ENCODE results near the gene BATF2. TPM values are rescaled to one million over a fixed set of nuclear protein-coding genes. Genes with fewer than 3 reads are reported as not detected.

The BATF2 gene
- total and polyA plus RNA-seq, 3 donors from 2014 or later = 0.94 to 2.7 (median 1.5) TPM

DNA sequence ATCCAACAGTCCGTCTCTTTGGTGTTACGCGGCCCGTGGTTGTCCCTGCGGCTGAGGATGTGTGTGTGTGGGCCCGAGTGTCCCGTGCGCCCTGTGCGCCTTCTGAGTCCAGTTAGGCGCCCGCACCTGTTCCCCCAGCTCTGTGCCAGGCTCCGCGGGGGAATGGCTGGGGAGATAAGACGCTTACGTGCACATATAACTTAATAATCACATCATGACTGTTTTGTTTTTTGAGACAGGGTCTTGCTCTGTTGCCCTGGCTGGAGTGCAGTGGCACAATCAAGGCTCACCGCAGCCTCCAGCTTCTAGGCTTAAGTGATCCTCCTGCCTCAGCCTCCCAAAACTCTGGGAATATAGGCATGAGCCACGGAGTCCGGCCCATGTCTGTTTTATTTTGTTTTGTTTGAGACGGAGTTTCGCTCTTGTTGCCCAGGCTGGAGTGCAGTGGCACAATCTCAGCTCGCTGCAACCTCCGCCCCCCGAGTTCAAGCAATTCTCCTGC, 18.0 kb upstream of the BATF2 start:
- intact Hi-C loops (cut with DNase I; ENCODE audit: low total_unique reads) = loop anchor here (10.0 kb wide), 2 partner anchors 100 to 170 kb away; partner anchors contain the start of genes CDC42BPG, TM7SF2 and ZNHIT2
- Histone ChIP-seq H3K36me3 (ENCODE audit: low read depth, missing control alignments) (no peaks in the 10 kb centered on the region), H3K4me3 (peak overlapping the region; percentile 55 to 88), H3K9me3 (no peaks in the 10 kb centered on the region), H3K27me3 (no peaks in the 10 kb centered on the region), H3K27ac (peak overlapping the region; percentile 90 to 98), H3K4me1 (no peaks in the 10 kb centered on the region)
- no peak for DNase-seq
- 25 to 34% methylated on average over 14 to 23 of the region's 23 CpGs for WGBS, 2 donors
- TF ChIP-seq, protein P1, sequence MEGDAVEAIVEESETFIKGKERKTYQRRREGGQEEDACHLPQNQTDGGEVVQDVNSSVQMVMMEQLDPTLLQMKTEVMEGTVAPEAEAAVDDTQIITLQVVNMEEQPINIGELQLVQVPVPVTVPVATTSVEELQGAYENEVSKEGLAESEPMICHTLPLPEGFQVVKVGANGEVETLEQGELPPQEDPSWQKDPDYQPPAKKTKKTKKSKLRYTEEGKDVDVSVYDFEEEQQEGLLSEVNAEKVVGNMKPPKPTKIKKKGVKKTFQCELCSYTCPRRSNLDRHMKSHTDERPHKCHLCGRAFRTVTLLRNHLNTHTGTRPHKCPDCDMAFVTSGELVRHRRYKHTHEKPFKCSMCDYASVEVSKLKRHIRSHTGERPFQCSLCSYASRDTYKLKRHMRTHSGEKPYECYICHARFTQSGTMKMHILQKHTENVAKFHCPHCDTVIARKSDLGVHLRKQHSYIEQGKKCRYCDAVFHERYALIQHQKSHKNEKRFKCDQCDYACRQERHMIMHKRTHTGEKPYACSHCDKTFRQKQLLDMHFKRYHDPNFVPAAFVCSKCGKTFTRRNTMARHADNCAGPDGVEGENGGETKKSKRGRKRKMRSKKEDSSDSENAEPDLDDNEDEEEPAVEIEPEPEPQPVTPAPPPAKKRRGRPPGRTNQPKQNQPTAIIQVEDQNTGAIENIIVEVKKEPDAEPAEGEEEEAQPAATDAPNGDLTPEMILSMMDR (IDR thresholded peaks at IDR 0.05) = no peak
- no peak for TF ChIP-seq POLR2A (IDR thresholded peaks at IDR 0.05)

- no peaks in the 10 kb centered on the region for H3K27me3 ChIP-seq
- 0 to 1% methylated on average over 2 to 48 of the region's 96 CpGs for WGBS, 2 donors
- intact Hi-C loops (cut with DNase I; ENCODE audit: low total_unique reads) = loop anchor here (10.0 kb wide), 2 partner anchors 101 to 169 kb away; partner anchors contain the start of genes CDC42BPG, TM7SF2 and ZNHIT2
- no peaks in the 10 kb centered on the region for H3K9me3 ChIP-seq
- peak; percentile 94 for DNase-seq
- peak within 1 kb of the TSS; percentile 90 to 98 for H3K27ac ChIP-seq
- no peak for TF ChIP-seq POLR2A (IDR thresholded peaks at IDR 0.05)
- TF ChIP-seq, protein P1 (IDR thresholded peaks at IDR 0.05) = peak; percentile 85 to 92 (median 86)
- H3K36me3 ChIP-seq (ENCODE audit: low read depth, missing control alignments) = no peaks in the 10 kb centered on the region
- H3K4me1 ChIP-seq = no peaks in the 10 kb centered on the region
- peak within 1 kb of the TSS; percentile 55 to 88 for H3K4me3 ChIP-seq
These were observed 17.3 kb upstream of the BATF2 start, which contains the start of gene ARL2 for GRCh38 chr11:65013888-65014725. Gene ARL2, plus strand, starts transcription at chr11:65014160. Its CDS starts 48 bp downstream, at chr11:65014208.

- Histone ChIP-seq H3K36me3 (ENCODE audit: low read depth, missing control alignments) (no peaks in the 10 kb centered on the region), H3K27ac (peak overlapping the region; percentile 90 to 98), H3K4me3 (peak overlapping the region; percentile 55 to 88), H3K4me1 (no peaks in the 10 kb centered on the region), H3K27me3 (no peaks in the 10 kb centered on the region), H3K9me3 (no peaks in the 10 kb centered on the region)
- WGBS, 2 donors = 8 to 13% methylated on average over 10 to 21 of the region's 22 CpGs
- TF ChIP-seq, protein P1 (IDR thresholded peaks at IDR 0.05) = peak; percentile 73 to 86 (median 80)
- TF ChIP-seq POLR2A (IDR thresholded peaks at IDR 0.05) = no peak
- peak; percentile 94 for DNase-seq
- intact Hi-C loops (cut with DNase I; ENCODE audit: low total_unique reads) = loop anchor here (10.0 kb wide), 2 partner anchors 101 to 169 kb away; partner anchors contain the start of genes CDC42BPG, TM7SF2 and ZNHIT2
These were observed 16.5 kb upstream of the BATF2 start for GRCh38 chr11:65013130-65013887.

DNA sequence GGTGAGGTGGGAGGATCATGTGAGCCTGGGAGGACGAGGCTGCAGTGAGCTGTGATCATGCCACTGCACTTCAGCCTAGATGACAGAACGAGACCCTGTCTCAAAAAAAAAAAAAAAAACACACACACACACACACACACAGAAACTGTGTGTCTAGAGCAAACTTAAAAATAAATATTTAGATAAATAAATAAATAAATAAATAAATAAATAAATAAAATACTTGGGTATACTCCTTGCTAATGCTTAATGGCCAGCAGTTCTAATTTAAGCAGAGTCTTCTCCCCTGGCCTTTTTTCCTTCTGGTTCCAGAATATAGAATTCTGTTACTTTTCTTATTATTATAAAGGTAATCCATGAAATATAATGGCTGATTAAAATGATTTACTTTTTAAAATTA, 12.1 kb upstream of the BATF2 start:
- intact Hi-C loops (cut with DNase I; ENCODE audit: low total_unique reads) = no loop called here
- TF ChIP-seq, protein P1 (IDR thresholded peaks at IDR 0.05) = no peak
- TF ChIP-seq POLR2A (IDR thresholded peaks at IDR 0.05) = no peak
- no peak for DNase-seq
- no peak overlapping the region for H3K27ac ChIP-seq
- no peaks in the 10 kb centered on the region for H3K4me1 ChIP-seq
- 92 to 93% methylated on average over 2 of the region's 2 CpGs for WGBS, 2 donors
- no peaks in the 10 kb centered on the region for H3K27me3 ChIP-seq
- H3K9me3 ChIP-seq = no peaks in the 10 kb centered on the region
- H3K4me3 ChIP-seq = no peak overlapping the region
- H3K36me3 ChIP-seq (ENCODE audit: low read depth, missing control alignments) = no peaks in the 10 kb centered on the region
